BJ (cell line): ENCODE measurements around the gene PRKAB1. TPM values are rescaled to one million over a fixed set of nuclear protein-coding genes. Genes with fewer than 3 reads are reported as not detected.

Experiments used
- CTCF ChIA-PET: fragments of 350-600 bp; formaldehyde crosslinking; extraction: SDS; loops from one replicate; lab custom pipeline; 2021; ENCODE audit warnings: antibody characterized with exemption, inconsistent platforms; lab: Yijun Ruan, JAX
- POLR2A ChIA-PET: fragments of 300-600 bp; sonication (Branson Sonifier 250); formaldehyde crosslinking; extraction: SDS; loops from one replicate; lab custom pipeline; 2021; ENCODE audit warnings: antibody characterized with exemption; lab: Charles Lee
- DNase-seq: peaks from one replicate; pipeline ENCODE4 v3.0.0-alpha.2; 2011; ENCODE audit warnings: low read depth
- H3K27me3 ChIP-seq: 2 replicates; pipeline ENCODE4 v1.6.0; 2011; ENCODE audit warnings: low read length; ENCODE audit not compliant: control insufficient read depth, insufficient read depth
- H3K36me3 ChIP-seq: 2 replicates; pipeline ENCODE4 v1.5.1; 2011; ENCODE audit warnings: low read length; ENCODE audit not compliant: control insufficient read depth, insufficient read depth
- H3K4me3 ChIP-seq: 2 replicates; pipeline ENCODE4 v1.5.1; 2011; ENCODE audit warnings: low read depth, mild to moderate bottlenecking, control low read depth, low read length
- polyA plus RNA-seq: library from polyadenylated mRNA; depleted of rRNA; stranded (reverse); fragments of >200 nt; gene quantifications from 2 replicates; pipeline ENCODE4 v1.2.3, GENCODE V29; 2011
- TF ChIP-seq, protein P1 (sequence below): IDR thresholded peaks from 2 replicates; pipeline ENCODE4 v1.5.1; 2011; ENCODE audit warnings: low read depth, mild to moderate bottlenecking, control low read depth, inconsistent platforms, low read length, moderate library complexity; ENCODE audit not compliant: insufficient read depth

Gene PRKAB1
- polyA plus RNA-seq, 1 experiment = 45.7 TPM

DNA sequence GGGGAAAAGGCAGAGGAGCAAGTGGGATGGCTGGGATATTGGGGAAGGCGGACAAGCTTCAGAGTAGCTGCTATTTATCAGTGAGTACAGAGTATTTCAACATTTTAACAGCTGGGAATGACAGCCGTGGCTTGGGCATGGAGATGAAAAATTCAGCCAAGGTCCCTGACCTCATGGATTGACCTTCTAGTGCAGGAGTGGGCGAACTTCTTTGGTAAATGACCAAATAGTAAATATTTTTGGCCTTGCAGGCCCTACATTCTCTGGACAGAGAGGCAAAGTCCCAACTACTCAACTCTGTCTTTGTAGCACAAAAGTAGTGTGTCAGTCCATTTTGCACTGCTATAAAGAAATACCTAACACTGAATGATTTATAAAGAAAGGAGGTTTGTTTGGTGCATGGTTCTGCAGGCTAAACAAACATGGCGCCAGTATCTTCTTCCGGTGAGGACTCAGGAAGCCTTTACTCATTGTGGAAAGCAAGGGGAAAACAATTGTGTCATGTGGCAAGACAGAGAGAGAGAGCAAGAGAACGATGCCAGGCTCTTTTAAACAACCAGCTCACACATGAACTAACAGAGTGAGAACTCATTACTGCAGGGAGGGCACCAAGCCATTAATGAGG is 40.8 kb upstream of the PRKAB1 start:
- Histone ChIP-seq H3K4me3 (no peak overlapping the region), H3K27me3 (no peaks in the 10 kb centered on the region; the same call in 1 of the 2 replicates), H3K36me3 (no peaks in the 10 kb centered on the region)
- TF ChIP-seq, protein P1, sequence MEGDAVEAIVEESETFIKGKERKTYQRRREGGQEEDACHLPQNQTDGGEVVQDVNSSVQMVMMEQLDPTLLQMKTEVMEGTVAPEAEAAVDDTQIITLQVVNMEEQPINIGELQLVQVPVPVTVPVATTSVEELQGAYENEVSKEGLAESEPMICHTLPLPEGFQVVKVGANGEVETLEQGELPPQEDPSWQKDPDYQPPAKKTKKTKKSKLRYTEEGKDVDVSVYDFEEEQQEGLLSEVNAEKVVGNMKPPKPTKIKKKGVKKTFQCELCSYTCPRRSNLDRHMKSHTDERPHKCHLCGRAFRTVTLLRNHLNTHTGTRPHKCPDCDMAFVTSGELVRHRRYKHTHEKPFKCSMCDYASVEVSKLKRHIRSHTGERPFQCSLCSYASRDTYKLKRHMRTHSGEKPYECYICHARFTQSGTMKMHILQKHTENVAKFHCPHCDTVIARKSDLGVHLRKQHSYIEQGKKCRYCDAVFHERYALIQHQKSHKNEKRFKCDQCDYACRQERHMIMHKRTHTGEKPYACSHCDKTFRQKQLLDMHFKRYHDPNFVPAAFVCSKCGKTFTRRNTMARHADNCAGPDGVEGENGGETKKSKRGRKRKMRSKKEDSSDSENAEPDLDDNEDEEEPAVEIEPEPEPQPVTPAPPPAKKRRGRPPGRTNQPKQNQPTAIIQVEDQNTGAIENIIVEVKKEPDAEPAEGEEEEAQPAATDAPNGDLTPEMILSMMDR = no peak
- ChIA-PET POLR2A (no interaction called here), CTCF (no interaction called here)
- DNase-seq = no peak

DNA sequence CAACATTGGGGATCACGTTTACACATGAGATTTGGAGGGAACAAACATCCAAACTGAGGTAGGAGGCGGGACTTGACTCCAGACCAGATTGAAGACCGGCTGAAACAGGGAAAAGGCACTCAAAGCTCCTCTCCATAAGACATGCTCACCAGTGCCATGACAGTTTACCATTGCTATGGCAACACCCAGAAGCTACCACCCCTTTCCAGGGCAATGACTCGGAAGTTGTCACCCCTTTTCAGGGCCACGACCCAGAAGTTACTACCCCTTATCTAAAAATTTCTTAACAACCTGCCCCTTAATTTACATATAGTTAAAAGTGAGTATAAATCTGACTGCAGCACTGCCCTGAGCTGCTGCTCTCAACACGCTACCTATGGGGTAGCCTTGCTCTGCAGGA is 40.2 kb upstream of the PRKAB1 start:
- H3K36me3 ChIP-seq = no peaks in the 10 kb centered on the region
- ChIA-PET CTCF (interaction anchor here (0.6 kb wide), 1 partner anchor 389 kb away, joined by 3 read pairs; no protein-coding TSS in a partner anchor), POLR2A (no interaction called here)
- no peak overlapping the region for H3K4me3 ChIP-seq
- DNase-seq = no peak
- no peaks in the 10 kb centered on the region; the same call in 1 of the 2 replicates for H3K27me3 ChIP-seq
- TF ChIP-seq, protein P1 = no peak

DNA sequence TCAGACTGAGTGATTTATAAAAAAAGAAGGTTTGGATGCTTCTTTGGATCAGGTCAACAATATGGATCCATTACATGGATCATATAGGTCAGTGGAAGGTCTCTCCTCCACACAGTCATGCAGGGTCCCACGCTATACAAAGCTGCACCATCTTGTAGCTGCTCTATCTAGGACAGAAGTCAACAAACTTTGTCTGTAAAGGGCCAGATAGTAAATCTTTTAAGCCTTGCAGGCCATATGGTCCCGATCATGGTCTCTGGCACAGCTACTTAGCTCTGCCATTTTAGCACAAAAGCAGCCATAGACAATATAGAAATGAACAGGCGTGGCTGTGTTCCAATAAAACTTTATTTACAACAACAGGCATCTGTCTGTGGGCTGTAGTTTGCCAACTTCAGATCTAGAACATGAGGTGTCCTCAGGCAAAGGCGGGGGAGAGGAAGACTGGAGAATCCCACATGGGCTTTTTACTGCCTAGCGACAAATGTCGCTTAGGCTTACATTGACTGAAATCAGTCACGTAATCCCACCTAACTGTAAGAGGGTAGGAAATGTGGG is 37.6 kb upstream of the PRKAB1 start:
- no peaks in the 10 kb centered on the region for H3K36me3 ChIP-seq
- DNase-seq = no peak
- H3K4me3 ChIP-seq = no peak overlapping the region
- no peaks in the 10 kb centered on the region; the same call in 1 of the 2 replicates for H3K27me3 ChIP-seq
- TF ChIP-seq, protein P1 = no peak
- ChIA-PET CTCF (no interaction called here), POLR2A (no interaction called here)

DNA sequence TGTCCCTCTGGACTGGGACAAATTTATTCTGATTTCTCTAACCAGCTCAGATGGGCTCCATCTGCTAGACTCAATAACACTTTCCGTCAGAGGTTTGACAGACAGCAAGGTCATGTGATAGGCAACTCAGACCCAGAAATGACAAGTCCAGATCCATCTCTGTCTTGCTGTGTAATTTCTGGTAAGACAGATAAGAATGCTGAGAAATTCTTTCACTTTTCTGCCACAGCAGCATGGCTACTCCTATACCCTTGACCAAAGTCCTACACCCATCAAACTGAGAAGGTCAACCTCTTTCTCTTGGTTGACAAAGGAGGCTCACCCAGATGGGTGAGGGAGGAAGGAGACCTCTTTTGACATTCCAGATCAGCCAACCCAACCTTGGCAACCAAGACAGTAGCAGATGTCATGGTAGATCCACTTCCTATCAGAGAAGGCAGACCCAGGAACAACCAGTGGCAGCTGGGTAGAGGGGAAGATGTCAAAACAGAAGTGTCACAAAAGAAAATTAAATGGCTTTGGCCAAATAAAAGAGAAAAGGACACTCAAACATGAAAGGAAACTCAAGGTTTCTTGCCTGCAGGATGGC is 36.9 kb upstream of the PRKAB1 start:
- H3K27me3 ChIP-seq = no peaks in the 10 kb centered on the region; the same call in 1 of the 2 replicates
- TF ChIP-seq, protein P1 = no peak
- H3K4me3 ChIP-seq = no peak overlapping the region
- CTCF ChIA-PET = no interaction called here
- H3K36me3 ChIP-seq = no peaks in the 10 kb centered on the region
- DNase-seq = no peak
- POLR2A ChIA-PET = no interaction called here

DNA sequence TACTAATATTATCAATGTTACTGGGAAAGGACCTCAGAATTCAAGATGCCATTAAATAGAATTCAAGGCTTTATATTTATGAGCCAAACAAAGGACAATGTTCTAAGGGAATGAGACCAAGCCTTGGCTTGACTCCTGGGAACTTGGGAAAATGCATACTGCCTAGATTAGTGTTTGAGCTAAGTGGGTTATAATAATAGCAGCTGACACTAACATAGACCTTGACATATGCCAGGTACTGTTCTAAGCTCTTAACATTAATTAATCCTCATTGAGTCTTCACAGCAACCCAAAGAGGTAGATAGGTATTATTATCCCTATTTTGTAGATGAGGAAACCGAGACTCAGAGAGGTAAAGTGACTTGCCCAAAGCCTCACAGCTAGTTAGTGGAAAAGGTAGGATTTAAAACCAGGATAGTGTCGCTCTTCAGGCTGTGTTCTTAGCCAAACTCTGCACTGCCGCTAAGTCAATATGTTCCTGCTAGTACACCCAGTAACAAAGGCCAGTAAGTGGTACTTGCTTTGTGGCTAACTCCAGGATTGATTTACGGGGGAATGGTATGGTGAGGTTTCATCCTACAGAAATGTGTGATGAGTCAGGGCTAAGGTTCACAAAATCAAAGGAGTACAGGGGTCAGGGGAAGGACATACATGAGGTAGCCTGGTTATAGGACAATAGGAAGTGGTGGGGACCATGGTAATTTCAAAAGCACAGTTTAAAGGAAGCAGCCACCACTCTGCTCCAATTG is 35.8 kb upstream of the PRKAB1 start:
- CTCF ChIA-PET = interaction anchor here (1.2 kb wide), 1 partner anchor 10 kb away, joined by 5 read pairs; no protein-coding TSS in a partner anchor
- DNase-seq = no peak
- TF ChIP-seq, protein P1 = no peak
- no peaks in the 10 kb centered on the region; the same call in 1 of the 2 replicates for H3K27me3 ChIP-seq
- H3K36me3 ChIP-seq = no peaks in the 10 kb centered on the region
- POLR2A ChIA-PET = no interaction called here
- no peak overlapping the region for H3K4me3 ChIP-seq
